Measurements from ENCODE around the gene MAN2B2.
"Not testable (repeated sequence)": the region's sequence is repeated elsewhere in the genome, so short reads cannot be mapped to it uniquely, and the experiment has no call there.

Gene MAN2B2

DNA sequence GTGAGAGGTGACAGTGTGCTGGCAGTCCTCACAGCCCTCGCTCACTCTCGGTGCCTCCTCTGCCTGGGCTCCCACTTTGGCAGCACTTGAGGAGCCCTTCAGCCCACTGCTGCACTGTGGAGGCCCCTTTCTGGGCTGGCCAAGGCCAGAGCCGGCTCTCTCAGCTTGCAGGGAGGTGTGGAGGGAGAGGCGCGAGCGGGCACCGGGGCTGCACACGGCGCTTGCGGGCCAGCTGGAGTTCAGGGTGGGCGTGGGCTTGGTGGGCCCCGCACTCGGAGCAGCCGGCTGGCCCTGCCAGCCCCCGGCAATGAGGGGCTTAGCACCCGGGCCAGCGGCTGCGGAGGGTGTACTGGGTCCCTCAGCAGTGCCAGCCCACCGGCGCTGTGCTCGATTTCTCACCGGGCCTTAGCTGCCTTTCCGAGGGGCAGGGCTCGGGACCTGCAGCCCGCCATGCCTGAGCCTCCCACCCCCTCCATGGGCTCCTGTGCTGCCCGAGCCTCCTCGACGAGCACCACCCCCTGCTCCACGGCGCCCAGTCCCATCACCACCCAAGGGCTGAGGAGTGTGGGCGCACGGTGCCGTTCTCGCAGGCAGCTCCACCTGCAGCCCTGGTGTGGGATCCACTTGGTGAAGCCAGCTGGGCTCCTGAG, 97.7 kb downstream of the MAN2B2 start:
- DNase-seq (ENCODE audit: low read depth in 3 of 3): not testable (repeated sequence)
